Measurements from ENCODE around the gene ARID5A. TPM values are rescaled to one million over a fixed set of nuclear protein-coding genes. Genes with fewer than 3 reads are reported as not detected.

The ARID5A gene
- total and polyA plus RNA-seq, 10 of the 15 experiments (the other 5 are each of a cell fraction or from before 2014, with no cell fraction given) = 0.76 to 87.1 (median 37.6) TPM

GRCh38 chr2:96537066-96537733, 648 bp downstream of the ARID5A start (continued):
- TF ChIP-seq DPF2 (IDR thresholded peaks at IDR 0.05) = peak; percentile 78
- no peak for TF ChIP-seq E4F1 (IDR thresholded peaks at IDR 0.05; ENCODE audit: borderline replicate concordance, partially characterized antibody)
- TF ChIP-seq CREB1 (IDR thresholded peaks at IDR 0.05; ENCODE audit: low read depth) = peak; percentile 68; the same call in 1 of the 2 replicates
- TF ChIP-seq MAX (IDR thresholded peaks at IDR 0.05; ENCODE audit: low read depth, low read length) = no peak; the same call in none of the 2 replicates
- TF ChIP-seq TCF12 (IDR thresholded peaks at IDR 0.05; ENCODE audit: low read depth, low read length) = peak; percentile 91
- peak; percentile 21 for TF ChIP-seq HDAC6 (IDR thresholded peaks at IDR 0.05; ENCODE audit: unreplicated experiment)
- TF ChIP-seq MYB (IDR thresholded peaks at IDR 0.05; ENCODE audit: borderline replicate concordance, low read depth, low read length) = no peak
- TF ChIP-seq ZZZ3 (IDR thresholded peaks at IDR 0.05; ENCODE audit: control insufficient read depth, insufficient read length, low read depth) = no peak
- TF ChIP-seq ZNF687 (IDR thresholded peaks at IDR 0.05) = no peak
- TF ChIP-seq BACH1 (IDR thresholded peaks at IDR 0.05; ENCODE audit: borderline replicate concordance) = peak; percentile 96
- TF ChIP-seq SPI1 (IDR thresholded peaks at IDR 0.05; ENCODE audit: borderline replicate concordance, insufficient read depth, low read depth, low read length) = peak; percentile 66; the same call in 1 of the 2 replicates
- TF ChIP-seq CBFB (IDR thresholded peaks at IDR 0.05; ENCODE audit: low read depth) = peak; percentile 87
- peak; percentile 48; the same call in 1 of the 2 replicates for TF ChIP-seq SIN3A (IDR thresholded peaks at IDR 0.05; ENCODE audit: low read depth, low read length)
- no peak for TF ChIP-seq ZNF217 (IDR thresholded peaks at IDR 0.05)
- TF ChIP-seq TCF3 (IDR thresholded peaks at IDR 0.05; ENCODE audit: borderline replicate concordance, insufficient read depth, low read depth, low read length) = peak; percentile 97
- TF ChIP-seq STAT1 (conservative IDR thresholded peaks at IDR 0.05) = no peak
- TF ChIP-seq GATAD2B (conservative IDR thresholded peaks at IDR 0.05; ENCODE audit: low read depth) = peak; percentile 70
- TF ChIP-seq PAX5 (IDR thresholded peaks at IDR 0.05; ENCODE audit: borderline replicate concordance, low read depth, low read length) = peak; percentile 44; the same call in 1 of the 2 replicates
- no peak for TF ChIP-seq PRDM15 (CRISPR knock-in tag; IDR thresholded peaks at IDR 0.05)

Data from GM12878 (cell line).